ENCODE data around the gene FZR1. TPM values are rescaled to one million over a fixed set of nuclear protein-coding genes. Genes with fewer than 3 reads are reported as not detected.

FZR1 gene
- polyA plus RNA-seq, 2 of the 4 experiments (the other 2 are of a cell fraction) = 13.9 to 18.1 TPM

GRCh38 chr19:3482507-3483225, 23.4 kb upstream of the FZR1 start:
- no peak overlapping the region for H3K27ac ChIP-seq
- H3K4me1 ChIP-seq = no peaks in the 10 kb centered on the region; the same call in 2 of the 3 replicates
- DNase-seq (ENCODE audit: low read depth in 1 of 2, low spot score in 1 of 2) (no peak), FAIRE-seq (no peak), ATAC-seq (no peak)
- no peak overlapping the region for H3K4me2 ChIP-seq
- TF ChIP-seq RFX5 (IDR thresholded peaks at IDR 0.05) (no peak), RCOR1 (IDR thresholded peaks at IDR 0.05; ENCODE audit: low read depth, low read length) (no peak)
- ChIA-PET CTCF (interaction anchor here (0.7 to 7.0 kb wide), 3 partner anchors 11 to 178 kb away, joined by 4 to 78 read pairs (median 7); no protein-coding TSS in a partner anchor), POLR2A (no interaction called here)
- 66% methylated on average over 28 of the region's 49 CpGs for WGBS (ENCODE audit: missing lambda C conversion rate)
- no peak overlapping the region for H3K4me3 ChIP-seq
- no peaks in the 10 kb centered on the region for H3K9me3 ChIP-seq

DNA sequence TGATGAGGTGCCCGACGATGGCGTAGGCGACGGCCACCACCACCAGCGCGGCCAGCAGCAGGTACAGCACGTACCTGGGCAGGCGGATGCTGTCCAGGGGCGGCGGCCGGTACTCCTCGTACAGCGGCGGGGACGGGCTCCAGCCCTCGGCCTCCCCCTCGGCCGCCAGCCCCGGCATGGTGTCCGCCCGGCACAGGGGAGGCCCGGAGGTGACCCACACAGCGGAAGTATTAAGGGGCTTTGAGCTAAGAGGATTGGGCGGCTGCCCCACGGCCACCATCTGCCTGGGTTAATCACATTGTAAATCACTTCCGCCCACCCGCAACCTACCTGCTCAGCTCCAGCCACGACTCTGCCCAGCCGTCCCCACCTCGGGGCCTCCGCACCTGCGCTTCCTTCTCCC, 22.9 kb upstream of the FZR1 start, which contains the start of gene SMIM44:
Gene SMIM44, minus strand, starts transcription at position 216 of the 403 bp plus-strand sequence. Its CDS starts 38 bp downstream, at position 178.
- POLR2A ChIA-PET = no interaction called here
- no peaks in the 10 kb centered on the region for H3K9me3 ChIP-seq
- CTCF ChIA-PET = interaction anchor here (0.7 to 7.0 kb wide), 4 partner anchors 12 to 178 kb away, joined by 4 to 78 read pairs (median 20); partner anchors contain the start of gene DOHH
- FAIRE-seq (no peak), ATAC-seq (no peak), DNase-seq (ENCODE audit: low read depth in 1 of 2, low spot score in 1 of 2) (no peak)
- no peak within 1 kb of the TSS for H3K27ac ChIP-seq
- WGBS (ENCODE audit: missing lambda C conversion rate) = 90% methylated on average over 10 of the region's 33 CpGs
- TF ChIP-seq EP300 (IDR thresholded peaks at IDR 0.05) = no peak
- no peak for TF ChIP-seq BCL3 (IDR thresholded peaks at IDR 0.05)
- no peak for TF ChIP-seq CTCF (IDR thresholded peaks at IDR 0.05)
- no peak for TF ChIP-seq HOXA7 (CRISPR knock-in tag; IDR thresholded peaks at IDR 0.05)
- no peak for TF ChIP-seq CBX8 (IDR thresholded peaks at IDR 0.05)
- TF ChIP-seq KDM5A (IDR thresholded peaks at IDR 0.05) = no peak
- no peak for TF ChIP-seq JUN (IDR thresholded peaks at IDR 0.05)
- TF ChIP-seq ESRRA (IDR thresholded peaks at IDR 0.05; ENCODE audit: borderline replicate concordance, low read length) = no peak
- no peak for TF ChIP-seq NPAS2 (CRISPR knock-in tag; IDR thresholded peaks at IDR 0.05; ENCODE audit: borderline replicate concordance)
- no peak for TF ChIP-seq NR3C1 (IDR thresholded peaks at IDR 0.05)
- H3K4me2 ChIP-seq = no peak within 1 kb of the TSS
- no peak within 1 kb of the TSS for H3K4me3 ChIP-seq
- no peaks in the 10 kb centered on the region; the same call in 2 of the 3 replicates for H3K4me1 ChIP-seq

- no peaks in the 10 kb centered on the region for H3K9me3 ChIP-seq
- ChIA-PET POLR2A (no interaction called here), CTCF (interaction anchor here (0.5 to 5.0 kb wide), 4 partner anchors 18 to 187 kb away, joined by 3 to 27 read pairs (median 5); no protein-coding TSS in a partner anchor)
- TF ChIP-seq, protein P1, sequence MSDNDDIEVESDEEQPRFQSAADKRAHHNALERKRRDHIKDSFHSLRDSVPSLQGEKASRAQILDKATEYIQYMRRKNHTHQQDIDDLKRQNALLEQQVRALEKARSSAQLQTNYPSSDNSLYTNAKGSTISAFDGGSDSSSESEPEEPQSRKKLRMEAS (IDR thresholded peaks at IDR 0.05) = no peak
- TF ChIP-seq RFX5 (IDR thresholded peaks at IDR 0.05) (no peak), RAD21 (conservative IDR thresholded peaks at IDR 0.05 in 1 of 2, IDR thresholded peaks at IDR 0.05 in 1 of 2) (no peak), BCL3 (IDR thresholded peaks at IDR 0.05) (no peak)
- no peak overlapping the region for H3K27ac ChIP-seq
- FAIRE-seq (no peak), DNase-seq (ENCODE audit: low read depth in 1 of 2, low spot score in 1 of 2) (no peak), ATAC-seq (no peak)
- H3K4me3 ChIP-seq = no peak overlapping the region
- WGBS (ENCODE audit: missing lambda C conversion rate) = 94% methylated on average over 15 of the region's 55 CpGs
- H3K4me1 ChIP-seq = no peaks in the 10 kb centered on the region
- H3K4me2 ChIP-seq = no peak overlapping the region
Observed at GRCh38 chr19:3491396-3492119, 14.6 kb upstream of the FZR1 start.

Data from A549 (cell line).